Measurements from ENCODE around the gene CHCHD4.

Gene CHCHD4

DNA sequence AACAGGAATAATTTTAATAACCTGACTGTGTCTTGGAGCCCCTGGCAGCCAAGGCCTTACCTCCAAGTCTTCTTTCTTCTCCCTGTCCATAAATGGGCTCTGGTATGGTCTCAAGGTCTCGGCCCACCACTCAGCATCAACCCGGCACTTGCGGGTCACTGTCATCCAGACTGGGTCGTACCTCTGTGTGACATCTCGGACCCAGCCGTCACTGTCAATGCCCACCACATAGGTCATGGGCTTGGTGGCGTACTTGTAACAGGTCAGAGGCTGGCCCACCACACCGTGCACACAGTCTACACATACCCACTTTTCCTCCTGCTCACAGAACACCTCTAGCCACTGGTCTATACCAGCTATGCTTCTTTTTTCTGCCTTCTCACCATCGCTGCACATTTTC lies 33.3 kb upstream of the CHCHD4 start:
- no CpG with 5 or more reads among the region's 9 CpGs for WGBS (ENCODE audit: insufficient coverage, insufficient read length)

DNA sequence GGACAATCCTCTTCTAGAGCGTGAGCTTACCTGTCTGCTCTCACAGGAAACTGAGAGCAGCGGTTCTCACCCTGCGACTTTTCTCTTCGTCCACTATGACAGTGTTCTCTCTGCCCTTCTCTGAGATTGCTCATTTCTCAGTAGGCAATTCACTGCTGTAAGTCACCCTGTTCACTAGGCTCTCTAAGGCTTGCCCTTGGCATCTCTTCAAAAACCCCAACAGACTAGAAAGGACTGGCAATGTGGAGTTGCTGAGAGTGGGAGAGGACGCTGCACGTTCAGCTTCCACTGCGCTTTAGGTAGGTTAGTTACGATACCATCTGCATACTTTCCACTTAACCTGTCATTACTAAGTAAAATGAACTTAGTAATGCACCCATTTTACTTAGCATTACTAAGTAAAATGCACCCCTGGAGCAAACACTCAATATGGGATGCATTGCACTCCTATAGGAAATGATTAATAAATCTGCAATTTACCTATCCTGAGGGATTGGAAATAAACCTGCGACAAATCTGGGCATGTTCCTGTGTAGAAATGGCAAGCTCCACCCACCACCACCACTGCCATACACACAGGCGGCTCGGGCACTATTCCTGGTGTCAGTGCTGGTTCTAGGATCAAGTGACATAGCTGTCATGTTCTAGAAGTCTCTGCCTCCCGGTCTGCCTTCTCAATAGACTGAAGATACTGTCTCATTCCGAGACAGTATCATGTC lies 32.3 kb upstream of the CHCHD4 start:
- DNase-seq (ENCODE audit: low read depth, low spot score): no peak
- no CpG with 5 or more reads among the region's 13 CpGs for WGBS (ENCODE audit: insufficient coverage, insufficient read length)
- H3K9me3 ChIP-seq (ENCODE audit: control insufficient read depth, insufficient read depth, low read length): no peaks in the 10 kb centered on the region; the same call in 1 of the 2 replicates
- H3K27ac ChIP-seq (ENCODE audit: low read length): no peak overlapping the region
- peaks cover 41% of the 10 kb centered on the region for H3K36me3 ChIP-seq (ENCODE audit: control insufficient read depth, insufficient read depth, low read length)
- no peaks in the 10 kb centered on the region for H3K4me1 ChIP-seq (ENCODE audit: control insufficient read depth, insufficient read depth, low read length)
- no peaks in the 10 kb centered on the region for H3K27me3 ChIP-seq (ENCODE audit: control insufficient read depth, insufficient read depth, low read length)
- no peak overlapping the region for H3K4me3 ChIP-seq (ENCODE audit: low read length)

More for the DNA sequence above, 33.3 kb upstream of the CHCHD4 start:
- Histone ChIP-seq H3K4me3 (ENCODE audit: low read length) (no peak overlapping the region), H3K36me3 (ENCODE audit: control insufficient read depth, insufficient read depth, low read length) (peaks cover 34% of the 10 kb centered on the region), H3K9me3 (ENCODE audit: control insufficient read depth, insufficient read depth, low read length) (no peaks in the 10 kb centered on the region; the same call in 1 of the 2 replicates), H3K27ac (ENCODE audit: low read length) (no peak overlapping the region), H3K27me3 (ENCODE audit: control insufficient read depth, insufficient read depth, low read length) (no peaks in the 10 kb centered on the region), H3K4me1 (ENCODE audit: control insufficient read depth, insufficient read depth, low read length) (no peaks in the 10 kb centered on the region)
- no peak for DNase-seq (ENCODE audit: low read depth, low spot score)

DNA sequence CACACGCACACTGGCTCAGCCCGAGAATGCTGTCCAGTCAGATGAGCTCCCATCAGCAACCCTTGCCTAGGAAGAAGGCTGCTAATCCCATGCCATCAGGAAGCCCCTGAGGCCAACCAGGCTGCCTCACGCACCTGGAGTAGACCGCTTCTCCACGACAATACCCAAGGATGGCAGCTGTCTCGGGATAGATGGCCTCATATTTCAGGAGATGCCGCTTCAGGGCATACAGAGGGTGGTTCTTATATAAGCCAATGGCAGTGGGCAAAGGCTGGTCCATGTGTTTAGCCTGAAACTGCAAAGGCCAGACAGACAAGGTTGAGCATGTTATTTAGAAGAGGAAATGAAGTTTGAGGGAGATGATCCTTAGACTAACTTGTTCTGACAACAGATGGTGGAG lies 31.5 kb upstream of the CHCHD4 start:
- DNase-seq (ENCODE audit: low read depth, low spot score): no peak
- no CpG with 5 or more reads among the region's 7 CpGs for WGBS (ENCODE audit: insufficient coverage, insufficient read length)
- H3K4me1 ChIP-seq (ENCODE audit: control insufficient read depth, insufficient read depth, low read length): no peaks in the 10 kb centered on the region
- H3K27ac ChIP-seq (ENCODE audit: low read length): no peak overlapping the region
- peaks cover 39% of the 10 kb centered on the region for H3K36me3 ChIP-seq (ENCODE audit: control insufficient read depth, insufficient read depth, low read length)
- H3K27me3 ChIP-seq (ENCODE audit: control insufficient read depth, insufficient read depth, low read length): no peaks in the 10 kb centered on the region
- H3K4me3 ChIP-seq (ENCODE audit: low read length): no peak overlapping the region
- H3K9me3 ChIP-seq (ENCODE audit: control insufficient read depth, insufficient read depth, low read length): no peaks in the 10 kb centered on the region

DNA sequence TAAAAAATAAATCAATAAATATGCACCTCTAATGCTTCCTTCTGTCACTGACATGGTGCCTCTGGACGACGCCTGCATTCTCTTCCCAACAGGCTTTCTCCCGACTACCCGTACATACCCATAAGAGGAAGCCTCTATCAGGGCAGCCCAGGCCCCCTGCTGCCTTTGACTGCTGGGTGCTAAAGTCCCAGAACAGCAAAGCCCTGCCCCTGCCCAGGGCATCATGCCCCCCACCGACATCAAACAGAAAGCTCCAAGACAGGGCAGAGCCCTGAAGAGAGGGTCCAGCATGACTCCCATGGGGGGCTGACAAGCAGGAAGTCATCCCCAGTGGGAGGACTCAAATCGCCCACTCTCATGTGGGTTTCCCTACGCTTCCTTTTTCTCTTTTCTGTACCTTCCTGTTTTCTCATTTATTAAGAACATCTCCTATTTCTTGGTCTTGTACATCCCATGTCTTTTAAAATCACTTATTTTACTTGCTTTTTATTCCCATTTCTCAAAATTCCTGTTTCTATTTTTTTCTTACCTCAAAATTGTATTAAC lies 30.3 kb upstream of the CHCHD4 start:
- Histone ChIP-seq H3K4me3 (ENCODE audit: low read length) (no peak overlapping the region), H3K36me3 (ENCODE audit: control insufficient read depth, insufficient read depth, low read length) (peaks cover 35% of the 10 kb centered on the region), H3K9me3 (ENCODE audit: control insufficient read depth, insufficient read depth, low read length) (no peaks in the 10 kb centered on the region), H3K27ac (ENCODE audit: low read length) (no peak overlapping the region), H3K4me1 (ENCODE audit: control insufficient read depth, insufficient read depth, low read length) (no peaks in the 10 kb centered on the region), H3K27me3 (ENCODE audit: control insufficient read depth, insufficient read depth, low read length) (no peaks in the 10 kb centered on the region)
- no CpG with 5 or more reads among the region's 7 CpGs for WGBS (ENCODE audit: insufficient coverage, insufficient read length)
- no peak for DNase-seq (ENCODE audit: low read depth, low spot score)

DNA sequence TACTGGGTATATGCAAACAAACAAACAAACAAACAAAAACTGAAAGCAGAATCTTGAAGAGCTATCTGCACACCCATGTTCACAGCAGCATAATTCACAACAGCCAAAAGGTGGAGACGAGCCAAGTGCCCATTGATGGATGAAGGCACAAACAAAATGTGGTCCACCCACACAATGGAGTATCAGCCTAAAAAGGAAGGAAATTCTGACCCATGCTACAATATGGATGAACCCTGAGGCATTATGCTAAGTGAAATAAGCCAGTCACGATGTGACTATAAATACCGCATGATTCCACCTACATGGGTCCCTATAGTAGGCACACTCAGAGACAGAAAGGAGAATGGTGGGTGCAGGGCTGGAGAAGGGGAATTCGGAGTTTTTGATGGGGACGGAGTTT lies 29.6 kb upstream of the CHCHD4 start:
- Histone ChIP-seq H3K27ac (ENCODE audit: low read length) (no peak overlapping the region), H3K4me3 (ENCODE audit: low read length) (no peak overlapping the region), H3K36me3 (ENCODE audit: control insufficient read depth, insufficient read depth, low read length) (peaks cover 32% of the 10 kb centered on the region), H3K4me1 (ENCODE audit: control insufficient read depth, insufficient read depth, low read length) (no peaks in the 10 kb centered on the region), H3K27me3 (ENCODE audit: control insufficient read depth, insufficient read depth, low read length) (no peaks in the 10 kb centered on the region), H3K9me3 (ENCODE audit: control insufficient read depth, insufficient read depth, low read length) (no peaks in the 10 kb centered on the region)
- WGBS (ENCODE audit: insufficient coverage, insufficient read length): 100% methylated on average over 2 of the region's 5 CpGs
- no peak for DNase-seq (ENCODE audit: low read depth, low spot score)

DNA sequence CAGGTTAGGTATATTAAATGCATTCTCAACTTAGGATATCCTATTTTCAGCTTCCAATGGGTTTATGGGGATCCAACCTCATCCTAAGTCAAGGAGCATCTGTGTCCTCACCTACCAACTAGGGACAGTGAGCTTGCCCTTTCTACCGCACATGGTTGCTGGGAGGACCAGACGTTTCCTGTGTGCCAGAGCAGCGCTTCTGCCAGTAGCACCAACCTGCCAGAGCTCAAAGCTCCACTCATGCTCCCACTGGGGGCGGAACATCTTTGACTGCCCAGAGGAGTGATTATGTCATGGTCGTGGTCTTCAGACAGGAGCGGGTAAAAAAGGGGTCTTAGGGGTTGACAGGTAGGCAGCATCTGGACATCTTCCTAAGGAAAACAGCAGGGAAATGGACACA lies 29.0 kb upstream of the CHCHD4 start:
- no peak overlapping the region for H3K27ac ChIP-seq (ENCODE audit: low read length)
- WGBS (ENCODE audit: insufficient coverage, insufficient read length): no CpG with 5 or more reads among the region's 6 CpGs
- no peaks in the 10 kb centered on the region for H3K4me1 ChIP-seq (ENCODE audit: control insufficient read depth, insufficient read depth, low read length)
- H3K9me3 ChIP-seq (ENCODE audit: control insufficient read depth, insufficient read depth, low read length): no peaks in the 10 kb centered on the region
- no peak for DNase-seq (ENCODE audit: low read depth, low spot score)
- H3K27me3 ChIP-seq (ENCODE audit: control insufficient read depth, insufficient read depth, low read length): no peaks in the 10 kb centered on the region
- no peak overlapping the region for H3K4me3 ChIP-seq (ENCODE audit: low read length)
- peaks cover 30% of the 10 kb centered on the region for H3K36me3 ChIP-seq (ENCODE audit: control insufficient read depth, insufficient read depth, low read length)

DNA sequence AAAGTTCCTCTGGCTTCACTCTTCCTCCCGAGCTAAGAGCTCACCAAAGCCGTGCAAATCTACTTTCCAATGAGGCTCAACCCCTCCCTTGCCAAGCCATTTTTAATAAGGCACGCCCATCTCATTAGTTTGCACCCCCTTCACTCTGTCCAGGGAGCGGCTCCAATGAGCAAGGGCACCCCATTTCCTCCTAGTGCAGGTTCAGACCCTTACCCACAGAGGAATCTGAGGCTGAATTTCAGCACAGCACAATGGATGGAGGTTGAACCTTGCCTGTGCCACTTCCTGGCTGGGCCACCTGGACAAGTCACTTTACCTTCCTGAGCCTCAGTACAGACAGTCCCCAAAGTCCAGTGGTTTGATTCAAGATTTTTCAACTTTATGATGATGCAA lies 28.3 kb upstream of the CHCHD4 start:
- DNase-seq (ENCODE audit: low read depth, low spot score): no peak
- H3K9me3 ChIP-seq (ENCODE audit: control insufficient read depth, insufficient read depth, low read length): no peaks in the 10 kb centered on the region
- no peak overlapping the region for H3K4me3 ChIP-seq (ENCODE audit: low read length)
- WGBS (ENCODE audit: insufficient coverage, insufficient read length): no CpG with 5 or more reads among the region's 4 CpGs
- no peaks in the 10 kb centered on the region for H3K27me3 ChIP-seq (ENCODE audit: control insufficient read depth, insufficient read depth, low read length)
- peaks cover 27% of the 10 kb centered on the region for H3K36me3 ChIP-seq (ENCODE audit: control insufficient read depth, insufficient read depth, low read length)
- H3K4me1 ChIP-seq (ENCODE audit: control insufficient read depth, insufficient read depth, low read length): no peaks in the 10 kb centered on the region
- H3K27ac ChIP-seq (ENCODE audit: low read length): no peak overlapping the region

DNA sequence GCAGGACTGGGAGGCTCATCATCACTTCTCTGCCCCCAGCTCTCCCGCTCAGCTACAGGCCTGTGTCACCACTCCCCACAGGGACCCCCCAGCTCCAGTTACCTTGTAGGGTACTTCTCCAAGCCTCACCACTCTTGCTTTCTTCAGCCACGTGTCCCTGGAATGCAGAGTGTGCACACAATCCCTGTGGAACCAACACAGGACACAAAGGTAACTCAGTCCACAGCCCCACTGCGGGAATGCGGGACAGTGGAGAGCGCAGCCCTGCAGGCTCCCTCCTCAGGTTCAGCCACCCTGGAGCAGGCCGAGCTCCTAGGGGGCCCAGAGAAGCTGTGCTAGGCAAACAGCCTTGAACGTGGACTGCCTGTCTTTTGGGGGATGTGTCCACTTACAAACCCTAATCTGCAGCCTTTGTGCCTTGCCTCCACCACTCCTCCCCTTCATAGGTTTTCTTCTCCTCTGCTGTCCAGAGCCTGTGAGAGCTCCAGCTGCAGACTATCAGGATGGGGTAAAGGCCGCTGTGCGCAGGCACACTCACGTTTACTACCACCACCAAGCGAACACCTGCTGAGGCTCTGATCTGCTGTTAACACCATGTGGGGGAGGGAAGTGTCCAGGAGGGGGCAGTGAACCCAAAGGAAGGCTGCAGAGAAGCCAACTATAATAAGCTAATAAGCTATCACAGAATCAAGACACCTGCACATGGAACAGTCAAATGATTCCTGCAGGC lies 27.7 kb upstream of the CHCHD4 start:
- no peak overlapping the region for H3K27ac ChIP-seq (ENCODE audit: low read length)
- WGBS (ENCODE audit: insufficient coverage, insufficient read length): no CpG with 5 or more reads among the region's 11 CpGs

DNA sequence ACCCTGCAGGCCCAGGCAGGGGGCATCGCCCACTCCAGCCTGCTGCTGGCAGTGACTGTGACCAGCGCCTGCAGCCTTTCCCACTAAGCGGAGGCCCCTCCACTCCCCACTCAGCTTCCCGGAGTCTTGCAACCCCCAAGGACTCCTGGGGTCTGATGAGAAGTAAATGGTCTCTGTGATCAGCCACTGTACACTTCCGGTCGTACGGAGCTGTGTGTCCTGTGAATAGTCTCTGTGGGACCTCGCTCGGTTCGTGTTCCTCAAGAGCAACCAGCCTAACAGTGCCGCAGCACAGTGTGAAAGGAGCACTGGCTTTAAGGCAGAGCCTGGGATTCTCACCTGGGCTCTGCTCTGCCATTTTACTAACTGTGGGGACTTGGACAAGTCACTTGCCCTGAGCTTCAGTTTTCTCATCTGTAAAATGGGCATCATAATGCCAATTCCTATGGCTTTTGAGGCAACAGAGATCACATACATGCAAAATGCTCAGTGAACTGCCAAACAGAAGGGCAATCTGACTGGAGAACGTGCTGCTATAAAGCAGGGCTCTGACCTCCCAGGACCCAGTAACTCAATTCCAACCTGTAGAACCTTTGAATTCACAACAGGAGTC lies 26.9 kb upstream of the CHCHD4 start:
- H3K9me3 ChIP-seq (ENCODE audit: control insufficient read depth, insufficient read depth, low read length): no peaks in the 10 kb centered on the region
- peaks cover 22% of the 10 kb centered on the region for H3K36me3 ChIP-seq (ENCODE audit: control insufficient read depth, insufficient read depth, low read length)
- no peak for DNase-seq (ENCODE audit: low read depth, low spot score)
- WGBS (ENCODE audit: insufficient coverage, insufficient read length): no CpG with 5 or more reads among the region's 12 CpGs
- H3K27ac ChIP-seq (ENCODE audit: low read length): no peak overlapping the region
- H3K4me1 ChIP-seq (ENCODE audit: control insufficient read depth, insufficient read depth, low read length): no peaks in the 10 kb centered on the region
- H3K4me3 ChIP-seq (ENCODE audit: low read length): no peak overlapping the region
- no peaks in the 10 kb centered on the region for H3K27me3 ChIP-seq (ENCODE audit: control insufficient read depth, insufficient read depth, low read length)

More for the DNA sequence above, 27.7 kb upstream of the CHCHD4 start:
- Histone ChIP-seq H3K27me3 (ENCODE audit: control insufficient read depth, insufficient read depth, low read length) (no peaks in the 10 kb centered on the region), H3K4me3 (ENCODE audit: low read length) (no peak overlapping the region), H3K36me3 (ENCODE audit: control insufficient read depth, insufficient read depth, low read length) (peaks cover 26% of the 10 kb centered on the region), H3K9me3 (ENCODE audit: control insufficient read depth, insufficient read depth, low read length) (no peaks in the 10 kb centered on the region), H3K4me1 (ENCODE audit: control insufficient read depth, insufficient read depth, low read length) (no peaks in the 10 kb centered on the region)
- no peak for DNase-seq (ENCODE audit: low read depth, low spot score)

DNA sequence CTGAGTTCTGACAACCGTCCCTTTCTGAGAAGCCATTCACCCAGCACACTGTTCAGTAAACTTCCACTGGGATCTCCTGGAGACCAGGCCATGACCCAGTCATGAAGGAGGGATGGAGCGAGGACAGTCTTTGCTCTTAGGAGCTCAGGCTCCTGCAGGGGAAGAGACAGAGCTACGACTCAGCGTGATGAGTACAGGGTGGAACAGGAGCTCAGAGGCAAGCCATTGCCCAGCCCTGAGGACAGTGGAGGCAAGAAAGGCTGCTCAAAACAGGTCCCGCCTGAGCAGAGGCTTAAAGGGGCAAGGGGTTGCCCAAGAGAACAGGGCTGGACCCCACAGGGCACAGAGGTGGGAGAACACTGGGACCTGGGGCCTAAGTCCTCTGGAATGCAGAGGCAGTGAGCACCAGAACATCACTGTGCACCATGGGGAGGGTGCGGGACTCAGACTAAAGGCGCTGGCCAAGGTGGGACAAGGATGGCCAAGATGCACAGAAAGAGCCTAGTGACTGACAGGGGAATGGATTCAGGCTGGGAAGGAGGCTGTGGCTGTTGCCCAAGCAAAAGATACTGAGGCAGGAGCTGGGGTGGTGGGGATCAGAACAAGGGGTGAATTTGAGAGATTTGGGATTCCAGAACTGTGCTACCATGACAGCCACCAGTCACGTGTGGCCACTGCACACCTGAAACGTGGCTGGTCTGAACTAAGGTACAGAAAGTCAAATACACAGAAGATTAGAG lies 26.0 kb upstream of the CHCHD4 start:
- Histone ChIP-seq H3K27ac (ENCODE audit: low read length) (no peak overlapping the region), H3K4me1 (ENCODE audit: control insufficient read depth, insufficient read depth, low read length) (no peaks in the 10 kb centered on the region), H3K36me3 (ENCODE audit: control insufficient read depth, insufficient read depth, low read length) (peaks cover 22% of the 10 kb centered on the region), H3K27me3 (ENCODE audit: control insufficient read depth, insufficient read depth, low read length) (no peaks in the 10 kb centered on the region), H3K4me3 (ENCODE audit: low read length) (no peak overlapping the region), H3K9me3 (ENCODE audit: control insufficient read depth, insufficient read depth, low read length) (no peaks in the 10 kb centered on the region)
- no CpG with 5 or more reads among the region's 9 CpGs for WGBS (ENCODE audit: insufficient coverage, insufficient read length)
- no peak for DNase-seq (ENCODE audit: low read depth, low spot score)
